ENCODE results near the gene SGMS1. TPM values are rescaled to one million over a fixed set of nuclear protein-coding genes. Genes with fewer than 3 reads are reported as not detected.

SGMS1 gene
- total and polyA plus RNA-seq, 4 donors: 8.9 to 54.3 (median 22.2) TPM

- ATAC-seq (ENCODE audit: low FRiP score): no peak
- H3K4me3 ChIP-seq (ENCODE audit: low read length in 2 of 2): no peak overlapping the region
- H3K9me3 ChIP-seq (ENCODE audit: control insufficient read depth, low read length): no peaks in the 10 kb centered on the region
- WGBS, 2 donors: 96% methylated on average over 3 of the region's 3 CpGs
- DNase-seq: no peak
- H3K36me3 ChIP-seq (ENCODE audit: control insufficient read depth in 1 of 2, insufficient read depth in 2 of 2, low read length in 1 of 2): no peaks in the 10 kb centered on the region
- H3K27ac ChIP-seq (ENCODE audit: low read depth in 1 of 2, low read length in 2 of 2): no peak overlapping the region
- peaks cover 4% of the 10 kb centered on the region in 2 donors for H3K4me1 ChIP-seq (ENCODE audit: control insufficient read depth in 1 of 2, insufficient read depth in 2 of 2, low read length in 2 of 2)
- intact Hi-C loops (cut with DNase I): no loop called here
- no peaks in the 10 kb centered on the region for H3K27me3 ChIP-seq (ENCODE audit: control insufficient read depth in 1 of 2, insufficient read depth in 2 of 2, low read length in 1 of 2)
These were observed 26.9 kb downstream of the SGMS1 start for GRCh38 chr10:50596897-50597296.

- H3K36me3 ChIP-seq (ENCODE audit: control insufficient read depth in 1 of 2, insufficient read depth in 2 of 2, low read length in 1 of 2): no peaks in the 10 kb centered on the region
- intact Hi-C loops (cut with DNase I): no loop called here
- peaks cover 4% of the 10 kb centered on the region in 2 donors for H3K4me1 ChIP-seq (ENCODE audit: control insufficient read depth in 1 of 2, insufficient read depth in 2 of 2, low read length in 2 of 2)
- ATAC-seq (ENCODE audit: low FRiP score) (no peak), DNase-seq (no peak)
- H3K4me3 ChIP-seq (ENCODE audit: low read length in 2 of 2): no peak overlapping the region
- H3K27ac ChIP-seq (ENCODE audit: low read depth in 1 of 2, low read length in 2 of 2): no peak overlapping the region
- H3K9me3 ChIP-seq (ENCODE audit: control insufficient read depth, low read length): no peaks in the 10 kb centered on the region
- H3K27me3 ChIP-seq (ENCODE audit: control insufficient read depth in 1 of 2, insufficient read depth in 2 of 2, low read length in 1 of 2): no peaks in the 10 kb centered on the region
- 95 to 96% methylated on average over 2 of the region's 2 CpGs for WGBS, 2 donors
These were observed 27.3 kb downstream of the SGMS1 start for GRCh38 chr10:50596456-50596855.

GRCh38 chr10:50595785-50596184 lies 28.0 kb downstream of the SGMS1 start:
- no peak overlapping the region for H3K27ac ChIP-seq (ENCODE audit: low read depth in 1 of 2, low read length in 2 of 2)
- no peak overlapping the region for H3K4me3 ChIP-seq (ENCODE audit: low read length in 2 of 2)
- 87 to 89% methylated on average over 3 of the region's 3 CpGs for WGBS, 2 donors
- no peaks in the 10 kb centered on the region for H3K9me3 ChIP-seq (ENCODE audit: control insufficient read depth, low read length)
- no peaks in the 10 kb centered on the region for H3K36me3 ChIP-seq (ENCODE audit: control insufficient read depth in 1 of 2, insufficient read depth in 2 of 2, low read length in 1 of 2)
- peaks cover 4% of the 10 kb centered on the region in 2 donors for H3K4me1 ChIP-seq (ENCODE audit: control insufficient read depth in 1 of 2, insufficient read depth in 2 of 2, low read length in 2 of 2)
- no peaks in the 10 kb centered on the region for H3K27me3 ChIP-seq (ENCODE audit: control insufficient read depth in 1 of 2, insufficient read depth in 2 of 2, low read length in 1 of 2)
- ATAC-seq (ENCODE audit: low FRiP score) (no peak), DNase-seq (no peak)
- intact Hi-C loops (cut with DNase I): no loop called here

DNA sequence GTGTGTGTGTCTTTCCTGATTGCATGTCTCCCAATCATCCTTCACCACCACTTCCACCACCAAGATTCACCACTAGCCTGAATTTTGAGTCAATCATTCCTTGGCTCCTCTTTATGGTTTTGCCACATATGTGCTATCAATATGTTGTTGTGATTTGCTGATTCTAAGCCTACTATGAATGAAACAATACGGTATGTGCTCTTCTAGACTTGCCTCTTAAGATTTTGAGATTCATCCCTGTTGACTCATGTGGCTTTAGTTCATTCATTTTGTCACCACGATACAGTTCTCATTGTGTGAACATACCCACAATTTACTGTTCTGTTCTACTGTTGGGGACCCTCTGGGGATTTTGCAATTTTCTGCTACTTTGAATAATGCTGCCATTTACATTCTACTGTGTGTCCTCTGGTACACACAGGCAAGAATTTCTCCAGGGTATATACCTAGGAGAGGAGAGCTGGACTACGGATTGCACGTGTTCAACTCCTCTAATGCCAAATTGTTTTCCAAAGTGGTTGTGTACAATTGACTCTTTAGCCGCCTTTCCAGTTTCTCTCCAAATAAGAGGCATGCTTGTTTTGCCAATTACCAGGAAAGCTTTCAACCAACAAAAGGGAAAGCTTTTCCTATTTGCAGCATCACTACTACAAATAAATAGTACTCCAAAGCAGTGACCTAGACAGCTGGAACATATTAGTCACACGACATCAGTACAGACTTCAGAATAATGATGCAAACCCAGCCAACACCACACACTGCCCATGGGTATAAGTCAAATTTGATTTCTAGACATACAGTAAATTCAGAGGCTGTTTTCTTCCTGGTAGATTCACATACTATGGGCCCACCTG lies 30.0 kb downstream of the SGMS1 start:
- WGBS, 2 donors: 78 to 80% methylated on average over 6 of the region's 6 CpGs
- DNase-seq: no peak
- peaks cover 4% of the 10 kb centered on the region in 2 donors for H3K4me1 ChIP-seq (ENCODE audit: control insufficient read depth in 1 of 2, insufficient read depth in 2 of 2, low read length in 2 of 2)
- no peak overlapping the region for H3K27ac ChIP-seq (ENCODE audit: low read depth in 1 of 2, low read length in 2 of 2)
- intact Hi-C loops (cut with DNase I): no loop called here
- no peaks in the 10 kb centered on the region for H3K36me3 ChIP-seq (ENCODE audit: control insufficient read depth in 1 of 2, insufficient read depth in 2 of 2, low read length in 1 of 2)
- H3K27me3 ChIP-seq (ENCODE audit: control insufficient read depth in 1 of 2, insufficient read depth in 2 of 2, low read length in 1 of 2): no peaks in the 10 kb centered on the region
- no peak overlapping the region for H3K4me3 ChIP-seq (ENCODE audit: low read length in 2 of 2)
- H3K9me3 ChIP-seq (ENCODE audit: control insufficient read depth, low read length): no peaks in the 10 kb centered on the region
- ATAC-seq (ENCODE audit: low FRiP score): no peak

- intact Hi-C loops (cut with DNase I): no loop called here
- no peak overlapping the region for H3K4me3 ChIP-seq (ENCODE audit: low read length in 2 of 2)
- no peaks in the 10 kb centered on the region for H3K9me3 ChIP-seq (ENCODE audit: control insufficient read depth, low read length)
- no peak for DNase-seq
- WGBS, 2 donors: 87 to 91% methylated on average over 7 of the region's 7 CpGs
- ATAC-seq (ENCODE audit: low FRiP score): no peak
- no peak overlapping the region for H3K27ac ChIP-seq (ENCODE audit: low read depth in 1 of 2, low read length in 2 of 2)
- H3K36me3 ChIP-seq (ENCODE audit: control insufficient read depth in 1 of 2, insufficient read depth in 2 of 2, low read length in 1 of 2): no peaks in the 10 kb centered on the region
- H3K4me1 ChIP-seq (ENCODE audit: control insufficient read depth in 1 of 2, insufficient read depth in 2 of 2, low read length in 2 of 2): peaks cover 4% of the 10 kb centered on the region in 2 donors
- H3K27me3 ChIP-seq (ENCODE audit: control insufficient read depth in 1 of 2, insufficient read depth in 2 of 2, low read length in 1 of 2): no peaks in the 10 kb centered on the region
These were observed 30.8 kb downstream of the SGMS1 start for GRCh38 chr10:50592961-50593418.

- 96 to 97% methylated on average over 4 of the region's 4 CpGs for WGBS, 2 donors
- H3K4me3 ChIP-seq (ENCODE audit: low read length in 2 of 2): no peak overlapping the region
- ATAC-seq (ENCODE audit: low FRiP score): no peak
- H3K27me3 ChIP-seq (ENCODE audit: control insufficient read depth in 1 of 2, insufficient read depth in 2 of 2, low read length in 1 of 2): no peaks in the 10 kb centered on the region
- no peak for DNase-seq
- peaks cover 2 to 4% of the 10 kb centered on the region in 2 donors for H3K4me1 ChIP-seq (ENCODE audit: control insufficient read depth in 1 of 2, insufficient read depth in 2 of 2, low read length in 2 of 2)
- no peaks in the 10 kb centered on the region for H3K36me3 ChIP-seq (ENCODE audit: control insufficient read depth in 1 of 2, insufficient read depth in 2 of 2, low read length in 1 of 2)
- intact Hi-C loops (cut with DNase I): no loop called here
- no peaks in the 10 kb centered on the region for H3K9me3 ChIP-seq (ENCODE audit: control insufficient read depth, low read length)
- H3K27ac ChIP-seq (ENCODE audit: low read depth in 1 of 2, low read length in 2 of 2): no peak overlapping the region
These were observed 32.8 kb downstream of the SGMS1 start for GRCh38 chr10:50590935-50591334.

GRCh38 chr10:50586740-50587088 lies 37.0 kb downstream of the SGMS1 start:
- WGBS, 2 donors: 95 to 100% methylated on average over 1 of the region's 1 CpG
- ATAC-seq (ENCODE audit: low FRiP score): no peak
- no peaks in the 10 kb centered on the region for H3K27me3 ChIP-seq (ENCODE audit: control insufficient read depth in 1 of 2, insufficient read depth in 2 of 2, low read length in 1 of 2)

DNA sequence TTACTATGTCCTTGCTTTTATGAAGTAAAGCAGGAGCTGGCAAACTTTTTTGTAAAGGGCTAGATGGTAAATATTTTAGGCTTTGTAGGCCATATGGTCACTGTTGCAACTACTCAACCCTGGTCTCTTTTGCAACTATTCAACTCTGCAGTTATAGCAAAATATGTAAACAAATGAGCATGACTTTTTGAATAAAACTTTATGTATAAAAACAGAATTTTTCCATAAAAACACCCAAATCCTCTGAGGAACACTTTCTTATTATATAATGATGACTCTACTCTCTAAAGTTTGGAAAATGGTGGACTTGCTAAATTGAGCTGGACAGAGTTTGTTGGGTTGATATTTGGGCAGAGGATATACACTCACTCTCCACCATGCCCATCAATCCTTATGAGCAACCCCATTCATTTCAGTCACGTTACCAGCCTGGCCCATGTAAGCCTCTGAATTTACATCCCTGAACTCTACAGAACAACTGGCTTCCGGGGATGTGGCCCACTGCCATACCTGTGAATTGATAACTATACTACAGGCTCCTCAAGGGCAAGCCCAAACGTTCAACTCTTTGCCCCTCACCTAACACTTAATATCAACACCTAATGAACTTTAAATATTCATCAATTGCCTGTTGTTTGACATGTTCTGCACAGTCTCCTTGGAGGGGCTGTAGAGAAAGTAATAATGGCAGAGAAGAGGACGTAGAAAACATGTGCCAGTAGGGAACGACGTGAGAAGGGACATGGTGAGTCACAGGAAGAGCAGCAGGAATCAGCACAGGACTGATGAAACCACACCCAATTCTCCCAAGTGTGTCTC lies 37.6 kb downstream of the SGMS1 start:
- H3K4me3 ChIP-seq (ENCODE audit: low read length in 2 of 2): no peak overlapping the region
- 94 to 95% methylated on average over 6 of the region's 6 CpGs for WGBS, 2 donors
- H3K4me1 ChIP-seq (ENCODE audit: control insufficient read depth in 1 of 2, insufficient read depth in 2 of 2, low read length in 2 of 2): peaks cover 0 to 4% of the 10 kb centered on the region in 2 donors
- no peaks in the 10 kb centered on the region for H3K36me3 ChIP-seq (ENCODE audit: control insufficient read depth in 1 of 2, insufficient read depth in 2 of 2, low read length in 1 of 2)
- no peaks in the 10 kb centered on the region for H3K27me3 ChIP-seq (ENCODE audit: control insufficient read depth in 1 of 2, insufficient read depth in 2 of 2, low read length in 1 of 2)
- no peaks in the 10 kb centered on the region for H3K9me3 ChIP-seq (ENCODE audit: control insufficient read depth, low read length)
- ATAC-seq (ENCODE audit: low FRiP score): no peak
- intact Hi-C loops (cut with DNase I): no loop called here
- H3K27ac ChIP-seq (ENCODE audit: low read depth in 1 of 2, low read length in 2 of 2): no peak overlapping the region
- no peak for DNase-seq

More at GRCh38 chr10:50586740-50587088, 37.0 kb downstream of the SGMS1 start:
- Histone ChIP-seq H3K27ac (ENCODE audit: low read depth in 1 of 2, low read length in 2 of 2) (no peak overlapping the region), H3K9me3 (ENCODE audit: control insufficient read depth, low read length) (no peaks in the 10 kb centered on the region), H3K4me3 (ENCODE audit: low read length in 2 of 2) (no peak overlapping the region), H3K4me1 (ENCODE audit: control insufficient read depth in 1 of 2, insufficient read depth in 2 of 2, low read length in 2 of 2) (peaks cover 0 to 4% of the 10 kb centered on the region in 2 donors), H3K36me3 (ENCODE audit: control insufficient read depth in 1 of 2, insufficient read depth in 2 of 2, low read length in 1 of 2) (no peaks in the 10 kb centered on the region)
- intact Hi-C loops (cut with DNase I): no loop called here
- no peak for DNase-seq

Measured in aorta (tissue), 5 donors.